ENCODE measurements around the gene MTG1. TPM values are rescaled to one million over a fixed set of nuclear protein-coding genes. Genes with fewer than 3 reads are reported as not detected.

MTG1 gene
- total and polyA plus RNA-seq, 10 of the 15 experiments (the other 5 are each of a cell fraction or from before 2014, with no cell fraction given), result 6.2 to 104 (median 62.5) TPM

DNA sequence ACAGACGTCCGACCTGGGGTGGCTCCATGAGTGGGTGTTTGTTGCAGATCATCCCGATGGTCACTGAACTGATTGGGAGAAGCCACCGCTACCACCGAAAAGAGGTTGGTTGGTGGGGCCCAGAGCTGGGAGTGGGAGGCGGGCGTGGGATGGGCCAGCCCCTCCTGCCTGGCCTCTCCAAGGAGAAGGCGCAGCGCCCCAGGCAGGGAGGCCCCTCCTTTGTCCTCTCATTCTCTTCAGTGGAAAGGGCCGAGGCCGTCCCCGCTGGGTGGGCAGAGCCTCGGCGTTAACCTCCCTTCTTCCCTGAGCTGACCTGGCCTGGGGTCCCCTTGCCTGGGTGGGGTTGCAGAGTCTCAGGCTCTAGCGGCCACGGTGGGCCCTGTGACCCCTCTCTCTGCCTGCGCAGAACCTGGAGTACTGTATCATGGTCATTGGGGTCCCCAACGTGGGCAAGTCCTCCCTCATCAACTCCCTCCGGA lies 5.2 kb downstream of the MTG1 start:
- Histone ChIP-seq H3K9me3 (replicated peaks; ENCODE audit: control insufficient read depth, insufficient read depth, low read length) (no peaks in the 10 kb centered on the region), H3K27ac (ENCODE audit: control insufficient read depth, insufficient read depth) (no peak overlapping the region), H4K20me1 (ENCODE audit: control insufficient read depth, insufficient read depth) (peaks cover 3% of the 10 kb centered on the region; the same call in 1 of the 2 replicates), H3K36me3 (ENCODE audit: control insufficient read depth in 2 of 2, insufficient read depth in 2 of 2, low read length in 1 of 2) (peaks cover 15 to 16% of the 10 kb centered on the region in 2 experiments; a peak in 3 of 4 replicates), H2AFZ (ENCODE audit: control insufficient read depth, low read depth, low read length) (no peak overlapping the region), H3K9ac (ENCODE audit: control insufficient read depth, insufficient read depth, low read length) (no peak overlapping the region), H3K4me2 (ENCODE audit: control insufficient read depth, insufficient read depth) (no peak overlapping the region), H3K79me2 (ENCODE audit: control insufficient read depth, insufficient read depth, low read length) (peaks cover 31% of the 10 kb centered on the region), H3K27me3 (replicated peaks in 1 of 2; ENCODE audit: control insufficient read depth in 2 of 2, insufficient read depth in 2 of 2, low read length in 1 of 2) (no peaks in the 10 kb centered on the region), H3K4me1 (ENCODE audit: control insufficient read depth, insufficient read depth, low read length) (peaks cover 25% of the 10 kb centered on the region), H3K4me3 (no peak overlapping the region)
- ChIA-PET RAD21 (ENCODE audit: unreplicated experiment) (no interaction called here), CTCF (no interaction called here), SMC1A (ENCODE audit: uncharacterized antibody, unreplicated experiment) (interaction anchor here (1.2 kb wide), 1 partner anchor 13 kb away, joined by 3 read pairs; no protein-coding TSS in a partner anchor), POLR2A (no interaction called here)
- intact Hi-C loops (cut with micrococcal nuclease; ENCODE audit: unreplicated experiment), result no loop called here
- ATAC-seq (no peak), DNase-seq (ENCODE audit: low read depth, low spot score) (no peak), FAIRE-seq (no peak)
- in situ Hi-C loops (cut with MboI), result no loop called here
- BruUV-seq (replicated peaks), result no TSS peak
- TF ChIP-seq MTA3 (IDR thresholded peaks at IDR 0.05; ENCODE audit: borderline replicate concordance, low read length) (no peak), CBFB (IDR thresholded peaks at IDR 0.05; ENCODE audit: low read depth) (no peak), SIN3A (IDR thresholded peaks at IDR 0.05; ENCODE audit: low read depth, low read length) (no peak), EP300 (IDR thresholded peaks at IDR 0.05; ENCODE audit: borderline replicate concordance in 1 of 2, control insufficient read depth in 1 of 2, low read depth in 2 of 2, low read length in 2 of 2) (no peak), MXI1 (IDR thresholded peaks at IDR 0.05; ENCODE audit: low read depth, low read length) (no peak), HSF1 (IDR thresholded peaks at IDR 0.05; ENCODE audit: low read depth, low read length) (no peak), TARDBP (IDR thresholded peaks at IDR 0.05; ENCODE audit: borderline replicate concordance) (no peak), MEF2A (IDR thresholded peaks at IDR 0.05; ENCODE audit: insufficient read depth, low read depth, low read length) (no peak)
- WGBS (ENCODE audit: insufficient coverage, insufficient replicate concordance, low lambda C conversion rate, missing lambda C conversion rate), result 92% methylated on average over 19 of the region's 19 CpGs
